Gastrocnemius medialis (tissue), 4 donors: ENCODE measurements around the gene AASS. TPM values are rescaled to one million over a fixed set of nuclear protein-coding genes. Genes with fewer than 3 reads are reported as not detected.
"Not testable (repeated sequence)": the region's sequence is repeated elsewhere in the genome, so short reads cannot be mapped to it uniquely, and the experiment has no call there.

Source experiments
- ATAC-seq, 2 donors: fragments of 150-250 bp; one replicate each; pipeline ENCODE4 v1.9.1; 2016
- DNase-seq, 2 donors: peaks; one replicate each; pipeline ENCODE4 v3.0.0-alpha.2; 2019
- H3K27ac ChIP-seq, 4 donors: fragments of 200-600 bp; sonication (generic); 1 replicate in 1 of 4; 2 replicates in 3 of 4; pipeline ENCODE4 v1.5.1; 2016 to 2018; ENCODE audit warnings: mild to moderate bottlenecking in 2 of 4, moderate library complexity in 1 of 4
- H3K27me3 ChIP-seq, 3 donors: fragments of 200-600 bp; sonication (generic) in 2 of 3; 1 replicate in 1 of 3; 2 replicates in 2 of 3; pipeline versions ENCODE4 v1.5.1 to v1.6.0; 2016 to 2019; ENCODE audit warnings: mild to moderate bottlenecking in 1 of 3, moderate library complexity in 1 of 3
- H3K36me3 ChIP-seq, 2 donors: fragments of 200-600 bp; sonication (generic) in 1 of 2; one replicate each; pipeline ENCODE4 v1.5.1; 2017 to 2018
- H3K4me1 ChIP-seq, 2 donors: fragments of 200-600 bp; sonication (generic) in 1 of 2; one replicate each; pipeline ENCODE4 v1.5.1; 2016 to 2017; ENCODE audit warnings: mild to moderate bottlenecking in 2 of 2
- H3K4me3 ChIP-seq, 4 donors: fragments of 200-600 bp; sonication (generic) in 3 of 4; 1 replicate in 1 of 4; 2 replicates in 3 of 4; pipeline ENCODE4 v1.5.1; 2016 to 2019; ENCODE audit warnings: mild to moderate bottlenecking in 2 of 4
- H3K9me3 ChIP-seq, 3 donors: fragments of 200-600 bp; sonication (generic) in 2 of 3; 1 replicate in 1 of 3; 2 replicates in 2 of 3; pipeline ENCODE4 v1.5.1; 2016 to 2019
- CTCF ChIP-seq, 5 experiments: fragments of 450-650 bp in 3 of 5; fragments of 200-600 bp in 2 of 5; sonication (generic) in 2 of 5; IDR thresholded peaks in 4 of 5; conservative IDR thresholded peaks in 1 of 5; 1 replicate in 4 of 5; 2 replicates in 1 of 5; pipeline ENCODE4 v1.5.1; 2016 to 2019; ENCODE audit warnings: antibody characterized with exemption in 5 of 5, mild to moderate bottlenecking in 3 of 5, moderate library complexity in 3 of 5
- POLR2A ChIP-seq, 2 donors: fragments of 450-650 bp; IDR thresholded peaks; one replicate each; pipeline ENCODE4 v1.6.1; 2017; ENCODE audit warnings: antibody characterized with exemption in 2 of 2, mild to moderate bottlenecking in 2 of 2, moderate library complexity in 2 of 2
- in situ Hi-C, 4 donors: fragments of 200-750 bp; cut with MboI; loops; one replicate each; pipeline versions ENCODE4 v1.15.0 to v1.8.0; 2017; ENCODE audit warnings: low sequenced_read_pairs in 4 of 4
- intact Hi-C: fragments of 100-400 bp; cut with DNase I; formaldehyde crosslinking; loops from one replicate; pipeline ENCODE4 v1.15.1; 2023; ENCODE audit warnings: low total_unique reads
- total RNA-seq, 4 donors: library from RNA; depleted of rRNA; stranded (reverse); fragments of >200 nt; gene quantifications; one replicate each; pipeline versions ENCODE4 v1.1.0 to v1.2.3, GENCODE V29; 2016

AASS gene
- total RNA-seq = 10 to 100 TPM in 1 of 4 donors, 1 to 10 TPM in 3; 7.5 to 12.0 (median 9.5) TPM

- in situ Hi-C loops = no loop called here
- Histone ChIP-seq H3K4me1 (peaks cover 6 to 11% of the 10 kb centered on the region in 2 donors), H3K9me3 (no peaks in the 10 kb centered on the region), H3K36me3 (no peaks in the 10 kb centered on the region), H3K4me3 (peak within 1 kb of the TSS; percentile 78 to 95 (median 90)), H3K27me3 (no peaks in the 10 kb centered on the region), H3K27ac (peak within 1 kb of the TSS; percentile 86 to 93 (median 92))
- peak; percentile 97 for DNase-seq
- TF ChIP-seq CTCF (IDR thresholded peaks at IDR 0.05 in 4 of 5, conservative IDR thresholded peaks at IDR 0.05 in 1 of 5) (no peak), POLR2A (IDR thresholded peaks at IDR 0.05) (peak; percentile 74 to 87)
- peak; percentile 98 for ATAC-seq
- intact Hi-C loops = loop anchor here (2.0 to 10.0 kb wide), 2 partner anchors 49 to 161 kb away; partner anchors contain the start of gene FEZF1
These were observed at the start of gene AASS for GRCh38 chr7:122143751-122144711. Gene AASS (minus strand): TSS chr7:122144249. CDS start chr7:122133726, 10,523 bp downstream.

- ATAC-seq (no peak), DNase-seq (no peak)
- intact Hi-C loops = no loop called here
- Histone ChIP-seq H3K36me3 (no peaks in the 10 kb centered on the region), H3K4me3 (no peak overlapping the region), H3K9me3 (no peaks in the 10 kb centered on the region), H3K27me3 (no peaks in the 10 kb centered on the region), H3K27ac (no peak overlapping the region), H3K4me1 (no peaks in the 10 kb centered on the region)
- in situ Hi-C loops = no loop called here
- TF ChIP-seq CTCF (IDR thresholded peaks at IDR 0.05 in 4 of 5, conservative IDR thresholded peaks at IDR 0.05 in 1 of 5) (no peak), POLR2A (IDR thresholded peaks at IDR 0.05) (no peak)
These were observed 44.7 kb upstream of the AASS start for GRCh38 chr7:122188785-122189184.

- Histone ChIP-seq H3K4me1 (no peaks in the 10 kb centered on the region), H3K27ac (no peak overlapping the region), H3K9me3 (no peaks in the 10 kb centered on the region), H3K27me3 (no peaks in the 10 kb centered on the region), H3K36me3 (no peaks in the 10 kb centered on the region), H3K4me3 (no peak overlapping the region)
- intact Hi-C loops = no loop called here
- DNase-seq = no peak
- in situ Hi-C loops = no loop called here
- ATAC-seq = no peak
- no peak for TF ChIP-seq CTCF (IDR thresholded peaks at IDR 0.05 in 4 of 5, conservative IDR thresholded peaks at IDR 0.05 in 1 of 5)
- TF ChIP-seq POLR2A (IDR thresholded peaks at IDR 0.05) = no peak
These were observed 39.1 kb upstream of the AASS start for GRCh38 chr7:122183106-122183505.

GRCh38 chr7:122182081-122182480 lies 38.0 kb upstream of the AASS start:
- no peak for TF ChIP-seq CTCF (IDR thresholded peaks at IDR 0.05 in 4 of 5, conservative IDR thresholded peaks at IDR 0.05 in 1 of 5)
- no peak for TF ChIP-seq POLR2A (IDR thresholded peaks at IDR 0.05)
- H3K4me1 ChIP-seq = no peaks in the 10 kb centered on the region
- H3K4me3 ChIP-seq = no peak overlapping the region
- in situ Hi-C loops = no loop called here
- intact Hi-C loops = no loop called here
- H3K27ac ChIP-seq = no peak overlapping the region
- no peaks in the 10 kb centered on the region for H3K9me3 ChIP-seq
- H3K36me3 ChIP-seq = no peaks in the 10 kb centered on the region
- H3K27me3 ChIP-seq = no peaks in the 10 kb centered on the region
- ATAC-seq (no peak), DNase-seq (no peak)

GRCh38 chr7:122172144-122172543 lies 28.1 kb upstream of the AASS start:
- H3K27me3 ChIP-seq, intact Hi-C loops, H3K4me3 ChIP-seq, H3K4me1 ChIP-seq, H3K36me3 ChIP-seq, H3K9me3 ChIP-seq, ATAC-seq, H3K27ac ChIP-seq, in situ Hi-C loops, DNase-seq: not testable (repeated sequence)
